HepG2 (cell line): ENCODE measurements around the gene TVP23A. TPM values are rescaled to one million over a fixed set of nuclear protein-coding genes. Genes with fewer than 3 reads are reported as not detected.

Experiments used
- BRCA1 ChIP-seq: sonication (generic); formaldehyde crosslinking; IDR thresholded peaks from 2 replicates; pipeline ENCODE4 v1.4.0; 2020; ENCODE audit warnings: missing genetic modification reagents
- KLF11 ChIP-seq: IDR thresholded peaks from 2 replicates; pipeline ENCODE4 v1.6.1; 2016; ENCODE audit warnings: missing compliant biosample characterization
- NCOA5 ChIP-seq: sonication (generic); formaldehyde crosslinking; IDR thresholded peaks from 2 replicates; pipeline ENCODE4 v1.4.0; 2020; ENCODE audit warnings: missing genetic modification reagents
- NFIB ChIP-seq: sonication (generic); formaldehyde crosslinking; IDR thresholded peaks from 2 replicates; pipeline ENCODE4 v1.9.0; 2021; ENCODE audit warnings: missing genetic modification reagents, mild to moderate bottlenecking, borderline replicate concordance
- NONO ChIP-seq, 2 experiments: fragments of 450-650 bp in 1 of 2; sonication (generic) in 1 of 2; formaldehyde crosslinking in 1 of 2; IDR thresholded peaks in 1 of 2; conservative IDR thresholded peaks in 1 of 2; 2 replicates each; pipeline versions ENCODE4 v1.6.1 to v1.8.0; 2017 to 2022; ENCODE audit warnings: mild to moderate bottlenecking in 1 of 2, missing genetic modification reagents in 1 of 2, moderate library complexity in 1 of 2
- PAWR ChIP-seq: sonication (generic); formaldehyde crosslinking; IDR thresholded peaks from 2 replicates; pipeline ENCODE4 v1.4.0; 2020; ENCODE audit warnings: missing genetic modification reagents, mild to moderate bottlenecking, borderline replicate concordance
- POGZ ChIP-seq: sonication (generic); formaldehyde crosslinking; IDR thresholded peaks from 2 replicates; pipeline ENCODE4 v1.4.0; 2020; ENCODE audit warnings: mild to moderate bottlenecking, missing genetic modification reagents
- RELA ChIP-seq: sonication (generic); formaldehyde crosslinking; IDR thresholded peaks from 2 replicates; pipeline ENCODE4 v1.4.0; 2020; ENCODE audit warnings: missing genetic modification reagents
- SMAD9 ChIP-seq: sonication (generic); formaldehyde crosslinking; IDR thresholded peaks from 2 replicates; pipeline ENCODE4 v1.5.1; 2020; ENCODE audit warnings: mild to moderate bottlenecking, missing genetic modification reagents
- TRAFD1 ChIP-seq: sonication (generic); formaldehyde crosslinking; IDR thresholded peaks from 2 replicates; pipeline ENCODE4 v1.5.1; 2020; ENCODE audit warnings: missing genetic modification reagents, mild to moderate bottlenecking, borderline replicate concordance
- ZBTB8A ChIP-seq: sonication (generic); formaldehyde crosslinking; IDR thresholded peaks from 2 replicates; pipeline ENCODE4 v1.4.0; 2020; ENCODE audit warnings: mild to moderate bottlenecking, low read depth, missing genetic modification reagents, borderline replicate concordance
- ZFP36L1 ChIP-seq: sonication (generic); formaldehyde crosslinking; IDR thresholded peaks from 2 replicates; pipeline ENCODE4 v1.8.0; 2022; ENCODE audit warnings: mild to moderate bottlenecking, missing genetic modification reagents, moderate library complexity
- ZFY ChIP-seq: sonication (generic); formaldehyde crosslinking; IDR thresholded peaks from 2 replicates; pipeline ENCODE4 v1.4.0; 2020; ENCODE audit warnings: missing genetic modification reagents
- ZNF121 ChIP-seq: sonication (generic); formaldehyde crosslinking; IDR thresholded peaks from 2 replicates; pipeline ENCODE4 v1.5.0; 2020; ENCODE audit warnings: mild to moderate bottlenecking, missing genetic modification reagents
- ZNF326 ChIP-seq: sonication (generic); formaldehyde crosslinking; IDR thresholded peaks from 2 replicates; pipeline ENCODE4 v1.4.0; 2020; ENCODE audit warnings: missing genetic modification reagents, borderline replicate concordance
- ZNF564 ChIP-seq: sonication (generic); formaldehyde crosslinking; IDR thresholded peaks from 2 replicates; pipeline ENCODE4 v1.8.1; 2023; ENCODE audit warnings: mild to moderate bottlenecking, missing genetic modification reagents
- ZNF616 ChIP-seq: sonication (generic); formaldehyde crosslinking; IDR thresholded peaks from 2 replicates; pipeline ENCODE4 v1.5.0; 2020; ENCODE audit warnings: low read depth, mild to moderate bottlenecking, missing genetic modification reagents
- ZNF660 ChIP-seq: sonication (generic); formaldehyde crosslinking; IDR thresholded peaks from 2 replicates; pipeline ENCODE4 v1.5.1; 2020; ENCODE audit warnings: mild to moderate bottlenecking, low read depth, missing genetic modification reagents, borderline replicate concordance
- polyA plus RNA-seq, 8 experiments: library from polyadenylated mRNA; depleted of rRNA in 3 of 8; stranded (reverse) in 7 of 8; unstranded in 1 of 8; fragments of >200 nt; fragmentation: Illumina TruSeq in 4 of 8; extraction: Trizol in 4 of 8; gene quantifications; 2 replicates each; pipeline versions ENCODE4 v1.2.1 to v1.2.3, GENCODE V29; 2011 to 2016; ENCODE audit warnings: low read depth in 4 of 8, missing spikeins in 1 of 8, mixed read lengths in 1 of 8; ENCODE audit not compliant: insufficient read depth in 1 of 8
- total RNA-seq, 5 experiments: library from RNA; depleted of rRNA; stranded (reverse); fragments of >200 nt; fragmentation: Illumina TruSeq; extraction: Trizol; gene quantifications; 2 replicates each; pipeline ENCODE4 v1.2.3, GENCODE V29; 2016; ENCODE audit warnings: low read depth in 1 of 5
- TF ChIP-seq, protein P1 (sequence below): IDR thresholded peaks from 2 replicates; pipeline ENCODE4 v1.6.1; 2016; ENCODE audit warnings: missing compliant biosample characterization, missing genetic modification reagents, borderline replicate concordance
- TF ChIP-seq, protein P2 (sequence below): sonication (generic); formaldehyde crosslinking; IDR thresholded peaks from 2 replicates; pipeline ENCODE4 v1.8.1; 2022; ENCODE audit warnings: low read depth, mild to moderate bottlenecking, missing genetic modification reagents
- TF ChIP-seq, protein P3 (sequence below): sonication (generic); formaldehyde crosslinking; IDR thresholded peaks from 2 replicates; pipeline ENCODE4 v1.9.0; 2021; ENCODE audit warnings: missing genetic modification reagents, borderline replicate concordance

The TVP23A gene
- total and polyA plus RNA-seq, 2 of the 13 experiments (the other 11 are each of a cell fraction or from before 2014, with no cell fraction given), result not detected

GRCh38 chr16:10728003-10728887 is 90.3 kb downstream of the TVP23A start (continued):
- TF ChIP-seq TRAFD1 (CRISPR knock-in tag) (peak; percentile 67; the same call in 1 of the 2 replicates), NONO (IDR thresholded peaks at IDR 0.05) (no peak), NONO (CRISPR knock-in tag; conservative IDR thresholded peaks at IDR 0.05) (no peak), POGZ (CRISPR knock-in tag) (peak; percentile 93), ZBTB8A (CRISPR knock-in tag) (no peak), NFIB (CRISPR knock-in tag) (no peak), ZNF616 (CRISPR knock-in tag) (no peak), ZFP36L1 (CRISPR knock-in tag) (no peak), BRCA1 (CRISPR knock-in tag) (no peak), ZNF660 (CRISPR knock-in tag) (no peak), ZNF326 (CRISPR knock-in tag) (no peak), PAWR (no peak), ZNF564 (CRISPR knock-in tag) (peak; percentile 98), ZNF121 (CRISPR knock-in tag) (peak; percentile 65), SMAD9 (no peak), NCOA5 (CRISPR knock-in tag) (no peak), ZFY (CRISPR knock-in tag) (peak; percentile 44; the same call in 1 of the 2 replicates), KLF11 (CRISPR knock-in tag) (no peak), RELA (no peak)
- TF ChIP-seq, protein P1, sequence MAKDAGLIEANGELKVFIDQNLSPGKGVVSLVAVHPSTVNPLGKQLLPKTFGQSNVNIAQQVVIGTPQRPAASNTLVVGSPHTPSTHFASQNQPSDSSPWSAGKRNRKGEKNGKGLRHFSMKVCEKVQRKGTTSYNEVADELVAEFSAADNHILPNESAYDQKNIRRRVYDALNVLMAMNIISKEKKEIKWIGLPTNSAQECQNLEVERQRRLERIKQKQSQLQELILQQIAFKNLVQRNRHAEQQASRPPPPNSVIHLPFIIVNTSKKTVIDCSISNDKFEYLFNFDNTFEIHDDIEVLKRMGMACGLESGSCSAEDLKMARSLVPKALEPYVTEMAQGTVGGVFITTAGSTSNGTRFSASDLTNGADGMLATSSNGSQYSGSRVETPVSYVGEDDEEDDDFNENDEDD (CRISPR knock-in tag), result peak; percentile 30; the same call in 1 of the 2 replicates
- TF ChIP-seq, protein P2, sequence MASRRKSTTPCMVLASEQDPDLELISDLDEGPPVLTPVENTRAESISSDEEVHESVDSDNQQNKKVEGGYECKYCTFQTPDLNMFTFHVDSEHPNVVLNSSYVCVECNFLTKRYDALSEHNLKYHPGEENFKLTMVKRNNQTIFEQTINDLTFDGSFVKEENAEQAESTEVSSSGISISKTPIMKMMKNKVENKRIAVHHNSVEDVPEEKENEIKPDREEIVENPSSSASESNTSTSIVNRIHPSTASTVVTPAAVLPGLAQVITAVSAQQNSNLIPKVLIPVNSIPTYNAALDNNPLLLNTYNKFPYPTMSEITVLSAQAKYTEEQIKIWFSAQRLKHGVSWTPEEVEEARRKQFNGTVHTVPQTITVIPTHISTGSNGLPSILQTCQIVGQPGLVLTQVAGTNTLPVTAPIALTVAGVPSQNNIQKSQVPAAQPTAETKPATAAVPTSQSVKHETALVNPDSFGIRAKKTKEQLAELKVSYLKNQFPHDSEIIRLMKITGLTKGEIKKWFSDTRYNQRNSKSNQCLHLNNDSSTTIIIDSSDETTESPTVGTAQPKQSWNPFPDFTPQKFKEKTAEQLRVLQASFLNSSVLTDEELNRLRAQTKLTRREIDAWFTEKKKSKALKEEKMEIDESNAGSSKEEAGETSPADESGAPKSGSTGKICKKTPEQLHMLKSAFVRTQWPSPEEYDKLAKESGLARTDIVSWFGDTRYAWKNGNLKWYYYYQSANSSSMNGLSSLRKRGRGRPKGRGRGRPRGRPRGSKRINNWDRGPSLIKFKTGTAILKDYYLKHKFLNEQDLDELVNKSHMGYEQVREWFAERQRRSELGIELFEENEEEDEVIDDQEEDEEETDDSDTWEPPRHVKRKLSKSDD (CRISPR knock-in tag), result no peak
- TF ChIP-seq, protein P3, sequence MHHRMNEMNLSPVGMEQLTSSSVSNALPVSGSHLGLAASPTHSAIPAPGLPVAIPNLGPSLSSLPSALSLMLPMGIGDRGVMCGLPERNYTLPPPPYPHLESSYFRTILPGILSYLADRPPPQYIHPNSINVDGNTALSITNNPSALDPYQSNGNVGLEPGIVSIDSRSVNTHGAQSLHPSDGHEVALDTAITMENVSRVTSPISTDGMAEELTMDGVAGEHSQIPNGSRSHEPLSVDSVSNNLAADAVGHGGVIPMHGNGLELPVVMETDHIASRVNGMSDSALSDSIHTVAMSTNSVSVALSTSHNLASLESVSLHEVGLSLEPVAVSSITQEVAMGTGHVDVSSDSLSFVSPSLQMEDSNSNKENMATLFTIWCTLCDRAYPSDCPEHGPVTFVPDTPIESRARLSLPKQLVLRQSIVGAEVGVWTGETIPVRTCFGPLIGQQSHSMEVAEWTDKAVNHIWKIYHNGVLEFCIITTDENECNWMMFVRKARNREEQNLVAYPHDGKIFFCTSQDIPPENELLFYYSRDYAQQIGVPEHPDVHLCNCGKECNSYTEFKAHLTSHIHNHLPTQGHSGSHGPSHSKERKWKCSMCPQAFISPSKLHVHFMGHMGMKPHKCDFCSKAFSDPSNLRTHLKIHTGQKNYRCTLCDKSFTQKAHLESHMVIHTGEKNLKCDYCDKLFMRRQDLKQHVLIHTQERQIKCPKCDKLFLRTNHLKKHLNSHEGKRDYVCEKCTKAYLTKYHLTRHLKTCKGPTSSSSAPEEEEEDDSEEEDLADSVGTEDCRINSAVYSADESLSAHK (CRISPR knock-in tag), result no peak
